HepG2 (cell line): ENCODE measurements around the gene ERP44. TPM values are rescaled to one million over a fixed set of nuclear protein-coding genes. Genes with fewer than 3 reads are reported as not detected.

Source experiments
- CHD2 ChIP-seq: IDR thresholded peaks from 2 replicates; pipeline ENCODE4 v1.6.1; 2011; ENCODE audit warnings: low read depth, low read length, improper control_type of control experiment
- ETS1 ChIP-seq: sonication (generic); formaldehyde crosslinking; IDR thresholded peaks from 2 replicates; pipeline ENCODE4 v1.4.0; 2020; ENCODE audit warnings: missing genetic modification reagents
- HDAC6 ChIP-seq: fragments of 200-600 bp; sonication (generic); IDR thresholded peaks from 2 replicates; pipeline ENCODE4 v1.7.0; 2017; ENCODE audit warnings: mild to moderate bottlenecking, antibody characterized with exemption, low read length, low read depth
- HNRNPUL1 ChIP-seq: fragments of 200-400 bp; formaldehyde crosslinking; IDR thresholded peaks from 2 replicates; pipeline ENCODE4 v1.6.1; 2017; ENCODE audit warnings: low read depth, mild to moderate bottlenecking, low read length, moderate library complexity
- KDM3A ChIP-seq: IDR thresholded peaks from 2 replicates; pipeline ENCODE4 v1.6.1; 2018; ENCODE audit warnings: low read depth, missing compliant biosample characterization
- KLF12 ChIP-seq: sonication (generic); formaldehyde crosslinking; IDR thresholded peaks from 2 replicates; pipeline ENCODE4 v1.4.0; 2020; ENCODE audit warnings: missing genetic modification reagents, borderline replicate concordance
- MAZ ChIP-seq, 2 experiments: sonication (generic) in 1 of 2; formaldehyde crosslinking in 1 of 2; IDR thresholded peaks; 2 replicates each; pipeline versions ENCODE4 v1.5.0 to v1.6.1; 2012 to 2020; ENCODE audit warnings: low read depth in 2 of 2, mild to moderate bottlenecking in 2 of 2, borderline replicate concordance in 1 of 2, improper control_type of control experiment in 1 of 2, low read length in 1 of 2, missing genetic modification reagents in 1 of 2, moderate library complexity in 1 of 2
- NFIB ChIP-seq: sonication (generic); formaldehyde crosslinking; IDR thresholded peaks from 2 replicates; pipeline ENCODE4 v1.9.0; 2021; ENCODE audit warnings: missing genetic modification reagents, mild to moderate bottlenecking, borderline replicate concordance
- NR2C2 ChIP-seq: sonication (generic); formaldehyde crosslinking; IDR thresholded peaks from 2 replicates; pipeline ENCODE4 v1.4.0; 2020; ENCODE audit warnings: missing genetic modification reagents, mild to moderate bottlenecking, moderate library complexity, borderline replicate concordance
- PAXIP1 ChIP-seq: sonication (generic); formaldehyde crosslinking; conservative IDR thresholded peaks from 2 replicates; pipeline ENCODE4 v1.4.0; 2020; ENCODE audit warnings: mild to moderate bottlenecking, missing genetic modification reagents, moderate library complexity
- SIN3A ChIP-seq: IDR thresholded peaks from 2 replicates; pipeline ENCODE4 v1.6.1; 2011; ENCODE audit warnings: low read depth, mild to moderate bottlenecking, control low read depth, low read length, borderline replicate concordance
- TEAD2 ChIP-seq: sonication (generic); formaldehyde crosslinking; IDR thresholded peaks from 2 replicates; pipeline ENCODE4 v1.9.0; 2021; ENCODE audit warnings: missing genetic modification reagents
- U2AF1 ChIP-seq: fragments of 200-400 bp; formaldehyde crosslinking; optimal IDR thresholded peaks from 2 replicates; pipeline ENCODE3; 2017; ENCODE audit warnings: mild to moderate bottlenecking, low read depth, low read length
- ZBTB8A ChIP-seq: sonication (generic); formaldehyde crosslinking; IDR thresholded peaks from 2 replicates; pipeline ENCODE4 v1.4.0; 2020; ENCODE audit warnings: mild to moderate bottlenecking, low read depth, missing genetic modification reagents, borderline replicate concordance
- ZNF724P ChIP-seq: sonication (generic); formaldehyde crosslinking; IDR thresholded peaks from 2 replicates; pipeline ENCODE4 v1.8.0; 2022; ENCODE audit warnings: missing genetic modification reagents, borderline replicate concordance
- ZNF746 ChIP-seq: sonication (generic); formaldehyde crosslinking; IDR thresholded peaks from 2 replicates; pipeline ENCODE4 v1.8.0; 2022; ENCODE audit warnings: mild to moderate bottlenecking, missing genetic modification reagents
- ZNF772 ChIP-seq: sonication (generic); formaldehyde crosslinking; IDR thresholded peaks from 2 replicates; pipeline ENCODE4 v1.5.0; 2020; ENCODE audit warnings: mild to moderate bottlenecking, missing genetic modification reagents
- polyA plus RNA-seq, 8 experiments: library from polyadenylated mRNA; depleted of rRNA in 3 of 8; stranded (reverse) in 7 of 8; unstranded in 1 of 8; fragments of >200 nt; fragmentation: Illumina TruSeq in 4 of 8; extraction: Trizol in 4 of 8; gene quantifications; 2 replicates each; pipeline versions ENCODE4 v1.2.1 to v1.2.3, GENCODE V29; 2011 to 2016; ENCODE audit warnings: low read depth in 4 of 8, missing spikeins in 1 of 8, mixed read lengths in 1 of 8; ENCODE audit not compliant: insufficient read depth in 1 of 8
- total RNA-seq, 5 experiments: library from RNA; depleted of rRNA; stranded (reverse); fragments of >200 nt; fragmentation: Illumina TruSeq; extraction: Trizol; gene quantifications; 2 replicates each; pipeline ENCODE4 v1.2.3, GENCODE V29; 2016; ENCODE audit warnings: low read depth in 1 of 5
- TF ChIP-seq, protein P1 (sequence below): sonication (generic); formaldehyde crosslinking; IDR thresholded peaks from 2 replicates; pipeline ENCODE4 v1.9.0; 2021; ENCODE audit warnings: missing genetic modification reagents, borderline replicate concordance
- TF ChIP-seq, protein P2 (sequence below): sonication (generic); formaldehyde crosslinking; IDR thresholded peaks from 2 replicates; pipeline ENCODE4 v1.5.0; 2020; ENCODE audit warnings: mild to moderate bottlenecking, low read depth, missing genetic modification reagents, borderline replicate concordance
- TF ChIP-seq, protein P3 (sequence below): sonication (generic); IDR thresholded peaks from 2 replicates; pipeline ENCODE4 v1.6.1; 2016; ENCODE audit warnings: low read depth, borderline replicate concordance

The ERP44 gene
- total and polyA plus RNA-seq, 2 of the 13 experiments (the other 11 are each of a cell fraction or from before 2014, with no cell fraction given): 8.9 to 13.8 TPM

GRCh38 chr9:100098046-100098886 lies 534 bp downstream of the ERP44 start (continued):
- TF ChIP-seq, protein P1, sequence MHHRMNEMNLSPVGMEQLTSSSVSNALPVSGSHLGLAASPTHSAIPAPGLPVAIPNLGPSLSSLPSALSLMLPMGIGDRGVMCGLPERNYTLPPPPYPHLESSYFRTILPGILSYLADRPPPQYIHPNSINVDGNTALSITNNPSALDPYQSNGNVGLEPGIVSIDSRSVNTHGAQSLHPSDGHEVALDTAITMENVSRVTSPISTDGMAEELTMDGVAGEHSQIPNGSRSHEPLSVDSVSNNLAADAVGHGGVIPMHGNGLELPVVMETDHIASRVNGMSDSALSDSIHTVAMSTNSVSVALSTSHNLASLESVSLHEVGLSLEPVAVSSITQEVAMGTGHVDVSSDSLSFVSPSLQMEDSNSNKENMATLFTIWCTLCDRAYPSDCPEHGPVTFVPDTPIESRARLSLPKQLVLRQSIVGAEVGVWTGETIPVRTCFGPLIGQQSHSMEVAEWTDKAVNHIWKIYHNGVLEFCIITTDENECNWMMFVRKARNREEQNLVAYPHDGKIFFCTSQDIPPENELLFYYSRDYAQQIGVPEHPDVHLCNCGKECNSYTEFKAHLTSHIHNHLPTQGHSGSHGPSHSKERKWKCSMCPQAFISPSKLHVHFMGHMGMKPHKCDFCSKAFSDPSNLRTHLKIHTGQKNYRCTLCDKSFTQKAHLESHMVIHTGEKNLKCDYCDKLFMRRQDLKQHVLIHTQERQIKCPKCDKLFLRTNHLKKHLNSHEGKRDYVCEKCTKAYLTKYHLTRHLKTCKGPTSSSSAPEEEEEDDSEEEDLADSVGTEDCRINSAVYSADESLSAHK (CRISPR knock-in tag): no peak
- TF ChIP-seq U2AF1: no peak
- no peak for TF ChIP-seq KLF12 (CRISPR knock-in tag)
- no peak for TF ChIP-seq KDM3A (CRISPR knock-in tag)
- TF ChIP-seq NR2C2 (CRISPR knock-in tag): no peak
- TF ChIP-seq ZNF746 (CRISPR knock-in tag): no peak
- TF ChIP-seq CHD2: no peak
- no peak for TF ChIP-seq HDAC6
- no peak for TF ChIP-seq HNRNPUL1
- no peak for TF ChIP-seq SIN3A
- TF ChIP-seq ETS1 (CRISPR knock-in tag): no peak
- TF ChIP-seq, protein P2, sequence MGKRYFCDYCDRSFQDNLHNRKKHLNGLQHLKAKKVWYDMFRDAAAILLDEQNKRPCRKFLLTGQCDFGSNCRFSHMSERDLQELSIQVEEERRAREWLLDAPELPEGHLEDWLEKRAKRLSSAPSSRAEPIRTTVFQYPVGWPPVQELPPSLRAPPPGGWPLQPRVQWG (CRISPR knock-in tag): no peak
- no peak for TF ChIP-seq ZNF724P
- TF ChIP-seq NFIB (CRISPR knock-in tag): no peak
- no peak for TF ChIP-seq PAXIP1 (CRISPR knock-in tag)
- no peak for TF ChIP-seq ZNF772 (CRISPR knock-in tag)
- no peak for TF ChIP-seq TEAD2 (CRISPR knock-in tag)
- no peak for TF ChIP-seq ZBTB8A (CRISPR knock-in tag)
- no peak for TF ChIP-seq MAZ (IDR thresholded peaks at IDR 0.05; ENCODE audit: borderline replicate concordance, low read depth, low read length)
- TF ChIP-seq MAZ (CRISPR knock-in tag; IDR thresholded peaks at IDR 0.05; ENCODE audit: low read depth): no peak
- TF ChIP-seq, protein P3, sequence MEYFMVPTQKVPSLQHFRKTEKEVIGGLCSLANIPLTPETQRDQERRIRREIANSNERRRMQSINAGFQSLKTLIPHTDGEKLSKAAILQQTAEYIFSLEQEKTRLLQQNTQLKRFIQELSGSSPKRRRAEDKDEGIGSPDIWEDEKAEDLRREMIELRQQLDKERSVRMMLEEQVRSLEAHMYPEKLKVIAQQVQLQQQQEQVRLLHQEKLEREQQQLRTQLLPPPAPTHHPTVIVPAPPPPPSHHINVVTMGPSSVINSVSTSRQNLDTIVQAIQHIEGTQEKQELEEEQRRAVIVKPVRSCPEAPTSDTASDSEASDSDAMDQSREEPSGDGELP: no peak
